ENCODE measurements around the gene DLG1.
"Not testable (repeated sequence)": the region's sequence is repeated elsewhere in the genome, so short reads cannot be mapped to it uniquely, and the experiment has no call there.

The DLG1 gene

DNA sequence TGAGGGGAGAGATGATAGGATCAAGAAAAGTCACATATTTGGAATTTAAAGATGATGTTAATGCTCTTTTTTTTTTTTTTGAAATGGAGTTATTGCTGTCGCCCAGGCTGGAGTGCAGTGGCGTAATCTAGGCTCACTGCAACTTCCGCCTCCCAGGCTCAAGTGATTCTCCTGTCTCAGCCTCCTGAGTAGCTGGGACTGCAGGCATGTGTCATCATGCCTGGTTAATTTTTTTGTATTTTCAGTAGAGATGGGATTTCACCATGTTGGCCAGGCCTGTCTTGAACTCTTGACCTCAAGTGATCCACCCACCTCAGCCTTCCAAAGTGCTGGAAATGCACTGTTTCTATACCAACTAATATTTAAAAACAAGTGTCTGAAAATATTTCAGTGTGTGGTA, 104.7 kb downstream of the DLG1 start:
- H3K4me3 Mint-ChIP-seq; H3K9me3 Mint-ChIP-seq; H3K27ac Mint-ChIP-seq; intact Hi-C loops (cut with micrococcal nuclease); H3K27me3 Mint-ChIP-seq; H3K4me1 Mint-ChIP-seq (ENCODE audit: low read depth): not testable (repeated sequence)
- peaks cover 28% of the 10 kb centered on the region for H3K36me3 Mint-ChIP-seq (ENCODE audit: low read depth)

DNA sequence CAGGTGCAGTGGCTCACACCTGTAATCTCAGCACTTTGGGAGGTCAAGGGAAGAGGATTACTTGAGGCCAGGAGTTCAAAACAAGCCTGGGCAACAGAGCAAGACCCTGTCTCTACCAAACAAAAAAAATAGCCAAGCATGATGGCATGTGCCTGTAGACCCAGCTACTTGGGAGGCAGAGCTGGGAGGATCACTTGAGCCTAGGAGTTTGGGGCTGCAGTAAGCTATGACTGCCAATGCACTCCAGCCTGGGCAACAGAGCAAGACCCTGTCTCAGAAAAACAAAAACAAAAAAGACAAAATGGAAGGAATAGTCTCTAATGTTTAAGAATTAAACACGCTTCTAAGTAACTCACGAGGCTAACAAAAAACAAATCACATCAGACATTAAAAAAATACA, 106.5 kb downstream of the DLG1 start:
- no peaks in the 10 kb centered on the region for H3K27me3 Mint-ChIP-seq
- H3K27ac Mint-ChIP-seq = no peak overlapping the region
- H3K9me3 Mint-ChIP-seq = no peaks in the 10 kb centered on the region
- intact Hi-C loops (cut with micrococcal nuclease) = no loop called here
- H3K36me3 Mint-ChIP-seq (ENCODE audit: low read depth) = peaks cover 28% of the 10 kb centered on the region
- no peak overlapping the region for H3K4me3 Mint-ChIP-seq
- H3K4me1 Mint-ChIP-seq (ENCODE audit: low read depth) = no peaks in the 10 kb centered on the region

DNA sequence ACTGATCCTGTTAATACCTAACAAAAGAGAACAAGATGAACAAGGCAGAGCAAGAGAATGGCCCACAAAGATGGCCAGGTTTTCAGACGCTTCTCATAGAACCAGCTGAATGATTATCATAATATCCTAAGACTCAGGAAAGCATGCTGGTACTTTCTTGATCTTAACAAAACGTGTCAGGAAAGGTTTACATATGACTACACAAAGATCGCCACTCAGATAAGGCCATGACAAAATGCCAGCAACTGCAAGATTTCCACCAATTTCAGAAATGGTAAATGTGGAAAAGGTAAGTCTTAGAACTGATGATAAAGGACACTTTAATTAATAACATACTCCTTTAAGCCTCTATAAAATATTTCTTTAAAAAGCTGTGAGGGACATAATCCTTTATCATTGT, 108.8 kb downstream of the DLG1 start:
- Mint-ChIP-seq H3K4me1 (ENCODE audit: low read depth) (no peaks in the 10 kb centered on the region), H3K36me3 (ENCODE audit: low read depth) (peaks cover 24% of the 10 kb centered on the region), H3K9me3 (no peaks in the 10 kb centered on the region), H3K27ac (no peak overlapping the region), H3K4me3 (no peak overlapping the region), H3K27me3 (no peaks in the 10 kb centered on the region)
- intact Hi-C loops (cut with micrococcal nuclease) = loop anchor here (10.0 kb wide), 1 partner anchor 125 kb away; no protein-coding TSS in a partner anchor

DNA sequence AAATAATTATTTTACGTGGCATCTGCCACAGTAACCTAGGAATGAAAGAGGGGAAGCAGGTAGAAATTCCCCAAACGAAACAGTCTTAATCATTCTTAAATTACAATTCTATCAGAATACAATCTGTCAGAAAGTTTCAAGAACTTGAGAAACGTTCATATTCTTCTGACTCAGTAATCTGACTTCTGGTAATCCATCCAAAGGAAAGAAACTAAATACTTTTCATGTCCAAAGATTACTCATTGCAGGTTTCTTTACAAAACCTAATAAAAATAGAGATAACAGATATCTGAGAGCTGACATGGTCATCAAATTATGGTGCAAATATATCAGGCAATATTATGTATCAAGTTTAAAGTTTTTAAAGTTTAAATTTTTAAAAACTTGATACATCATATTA, 109.4 kb downstream of the DLG1 start:
- H3K4me3 Mint-ChIP-seq = no peak overlapping the region
- intact Hi-C loops (cut with micrococcal nuclease) = loop anchor here (10.0 kb wide), 1 partner anchor 124 kb away; no protein-coding TSS in a partner anchor
- no peaks in the 10 kb centered on the region for H3K4me1 Mint-ChIP-seq (ENCODE audit: low read depth)
- no peaks in the 10 kb centered on the region for H3K9me3 Mint-ChIP-seq
- no peak overlapping the region for H3K27ac Mint-ChIP-seq
- H3K36me3 Mint-ChIP-seq (ENCODE audit: low read depth) = peaks cover 24% of the 10 kb centered on the region
- H3K27me3 Mint-ChIP-seq = no peaks in the 10 kb centered on the region

DNA sequence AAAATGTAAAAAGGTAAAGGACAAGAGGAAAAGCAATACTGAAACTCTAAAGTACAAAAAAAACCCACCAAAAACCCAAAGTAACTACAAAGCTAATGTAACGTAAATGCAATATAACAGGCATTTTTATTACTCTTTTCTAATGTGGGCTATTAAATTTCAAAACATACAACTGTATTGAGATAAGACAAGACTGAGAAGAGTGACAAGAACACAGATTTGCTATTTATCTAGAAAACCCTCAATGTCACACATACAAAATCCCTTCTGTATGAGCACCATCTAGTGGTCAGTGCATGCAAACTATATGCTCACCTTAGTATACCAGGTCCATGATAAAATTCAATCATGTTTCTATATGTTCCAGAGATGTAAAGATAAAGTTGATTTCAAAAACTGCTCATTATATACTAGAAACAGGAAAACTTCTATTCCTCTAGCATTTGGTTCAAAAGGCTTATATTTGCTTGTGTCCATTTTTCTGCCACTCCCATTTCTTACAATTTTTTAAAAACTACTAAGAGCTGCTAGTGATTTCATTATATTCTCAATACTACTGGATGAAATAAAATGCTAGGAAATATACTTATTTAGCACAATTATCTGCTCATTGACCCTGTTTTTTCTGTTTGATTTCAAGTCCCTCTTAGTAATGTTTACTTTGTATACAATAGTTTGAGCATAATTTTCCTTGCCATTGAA, 111.4 kb downstream of the DLG1 start:
- intact Hi-C loops (cut with micrococcal nuclease) = loop anchor here (1.0 to 10.0 kb wide), 3 partner anchors 122 to 209 kb away; no protein-coding TSS in a partner anchor
- no peak overlapping the region for H3K27ac Mint-ChIP-seq
- H3K36me3 Mint-ChIP-seq (ENCODE audit: low read depth) = peaks cover 13% of the 10 kb centered on the region

DNA sequence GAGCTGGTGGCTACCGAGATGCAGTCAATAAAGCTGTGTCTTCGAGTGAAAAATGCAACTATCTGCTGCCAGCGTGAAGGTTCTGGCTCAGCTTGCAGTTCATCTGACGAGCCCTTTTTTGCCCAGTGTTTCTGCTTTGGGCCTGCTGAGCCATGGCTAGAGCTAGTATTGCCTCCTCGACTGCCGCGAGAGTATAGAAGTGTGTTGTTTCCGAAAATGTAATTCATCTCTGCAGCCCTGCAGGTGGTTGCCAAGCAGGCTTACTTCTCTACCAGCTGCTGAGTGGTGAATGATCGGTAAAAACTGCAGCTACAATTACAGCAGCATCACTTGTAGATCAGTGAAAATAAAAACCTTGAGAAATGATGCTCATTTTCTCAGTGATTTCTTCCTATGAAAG, 114.8 kb downstream of the DLG1 start:
- H3K27me3 Mint-ChIP-seq = no peaks in the 10 kb centered on the region
- no peaks in the 10 kb centered on the region for H3K36me3 Mint-ChIP-seq (ENCODE audit: low read depth)
- H3K4me1 Mint-ChIP-seq (ENCODE audit: low read depth) = peaks cover 9% of the 10 kb centered on the region
- H3K27ac Mint-ChIP-seq = no peak overlapping the region
- H3K4me3 Mint-ChIP-seq = no peak overlapping the region
- intact Hi-C loops (cut with micrococcal nuclease) = loop anchor here (10.0 kb wide), 1 partner anchor 119 kb away; no protein-coding TSS in a partner anchor
- H3K9me3 Mint-ChIP-seq = no peaks in the 10 kb centered on the region

More for the DNA sequence above, 111.4 kb downstream of the DLG1 start:
- Mint-ChIP-seq H3K27me3 (no peaks in the 10 kb centered on the region), H3K4me1 (ENCODE audit: low read depth) (no peaks in the 10 kb centered on the region), H3K4me3 (no peak overlapping the region), H3K9me3 (no peaks in the 10 kb centered on the region)

DNA sequence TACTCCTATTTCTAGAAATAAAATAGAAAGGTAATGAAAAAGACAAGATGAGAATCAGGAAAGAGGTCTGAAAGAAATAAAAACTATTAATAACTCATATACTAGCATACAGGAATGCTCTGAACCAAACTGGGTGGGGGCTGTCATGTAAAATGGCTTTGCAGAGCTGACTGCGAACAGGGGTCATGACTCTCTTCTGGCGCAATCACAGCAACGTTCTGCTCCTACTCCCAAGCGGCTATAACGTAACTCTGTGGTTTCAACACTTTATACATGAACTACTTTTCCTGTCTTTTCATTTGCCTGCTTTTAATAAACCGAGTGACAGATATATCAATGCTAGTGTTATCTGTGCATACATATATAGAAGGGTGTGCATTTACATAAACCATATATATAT, 116.7 kb downstream of the DLG1 start:
- no peak overlapping the region for H3K4me3 Mint-ChIP-seq
- no peaks in the 10 kb centered on the region for H3K9me3 Mint-ChIP-seq
- intact Hi-C loops (cut with micrococcal nuclease) = loop anchor here (10.0 kb wide), 1 partner anchor 117 kb away; no protein-coding TSS in a partner anchor
- no peak overlapping the region for H3K27ac Mint-ChIP-seq
- no peaks in the 10 kb centered on the region for H3K27me3 Mint-ChIP-seq
- H3K4me1 Mint-ChIP-seq (ENCODE audit: low read depth) = peaks cover 9% of the 10 kb centered on the region
- peaks cover 8% of the 10 kb centered on the region for H3K36me3 Mint-ChIP-seq (ENCODE audit: low read depth)

DNA sequence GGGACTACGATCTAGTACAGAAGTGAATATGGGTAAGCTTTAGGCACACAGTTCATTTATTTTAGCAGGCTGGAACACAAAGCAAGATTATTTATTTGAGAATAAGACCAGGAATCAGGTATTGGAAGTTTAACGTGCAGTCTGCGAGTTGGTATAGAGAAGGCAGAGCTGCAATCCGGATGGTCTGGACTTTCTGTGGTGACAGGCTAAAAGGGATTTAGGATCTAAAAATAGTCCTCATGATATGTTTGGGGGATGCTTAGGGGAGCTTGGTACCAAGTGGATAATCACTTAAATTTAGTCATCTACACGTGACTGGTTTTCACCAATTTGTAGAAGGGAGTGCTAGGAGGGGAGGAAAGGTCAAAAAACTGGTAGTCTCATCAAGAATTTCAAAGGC, 119.4 kb downstream of the DLG1 start:
- Mint-ChIP-seq H3K27me3 (no peaks in the 10 kb centered on the region), H3K4me3 (no peak overlapping the region), H3K4me1 (ENCODE audit: low read depth) (peaks cover 9% of the 10 kb centered on the region), H3K36me3 (ENCODE audit: low read depth) (peaks cover 8% of the 10 kb centered on the region), H3K27ac (no peak overlapping the region), H3K9me3 (no peaks in the 10 kb centered on the region)
- intact Hi-C loops (cut with micrococcal nuclease) = no loop called here

DNA sequence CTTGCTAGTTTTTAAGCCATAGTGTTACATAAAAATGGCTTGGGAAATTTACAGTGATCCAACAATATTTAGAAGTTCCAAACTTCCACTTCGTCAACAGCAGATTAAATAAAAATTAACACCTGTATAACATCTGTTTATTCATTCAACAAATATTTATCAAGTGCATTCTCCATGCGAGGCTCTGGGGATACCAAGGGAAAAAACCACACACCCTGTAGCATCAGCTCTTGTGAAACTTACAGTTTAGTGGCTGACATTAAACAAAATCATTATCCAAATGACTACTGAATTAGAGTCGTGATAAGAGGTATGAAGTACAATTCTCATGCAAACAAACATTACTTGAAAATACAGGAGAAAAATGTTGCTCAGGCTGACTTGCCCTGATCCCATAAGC, 122.9 kb downstream of the DLG1 start:
- Mint-ChIP-seq H3K9me3 (no peaks in the 10 kb centered on the region), H3K27ac (no peak overlapping the region), H3K4me3 (no peak overlapping the region), H3K4me1 (ENCODE audit: low read depth) (peaks cover 7% of the 10 kb centered on the region), H3K36me3 (ENCODE audit: low read depth) (peaks cover 13% of the 10 kb centered on the region), H3K27me3 (no peaks in the 10 kb centered on the region)
- intact Hi-C loops (cut with micrococcal nuclease) = no loop called here

DNA sequence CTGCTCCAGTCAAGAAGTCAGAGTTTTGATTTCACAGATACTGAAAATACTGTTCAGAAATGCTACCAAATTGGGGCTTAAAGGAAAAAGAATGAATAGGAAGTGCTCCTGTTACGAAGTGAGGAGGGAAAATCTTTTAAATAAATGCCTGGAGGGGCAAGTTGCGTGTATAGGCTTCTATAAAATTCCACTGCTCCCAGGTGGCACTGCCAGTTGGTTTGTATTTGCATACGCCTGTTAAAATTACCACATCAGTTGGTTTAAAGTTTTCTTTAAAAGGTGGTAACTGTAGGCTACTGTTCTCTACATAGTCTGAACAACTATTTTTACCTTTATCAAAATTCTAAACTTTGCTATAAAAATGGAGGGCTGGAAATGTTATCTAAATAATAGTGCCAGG, 123.5 kb downstream of the DLG1 start:
- Mint-ChIP-seq H3K36me3 (ENCODE audit: low read depth) (peaks cover 19% of the 10 kb centered on the region), H3K27me3 (no peaks in the 10 kb centered on the region), H3K4me1 (ENCODE audit: low read depth) (peaks cover 4% of the 10 kb centered on the region), H3K27ac (no peak overlapping the region), H3K4me3 (no peak overlapping the region), H3K9me3 (no peaks in the 10 kb centered on the region)
- intact Hi-C loops (cut with micrococcal nuclease) = no loop called here

DNA sequence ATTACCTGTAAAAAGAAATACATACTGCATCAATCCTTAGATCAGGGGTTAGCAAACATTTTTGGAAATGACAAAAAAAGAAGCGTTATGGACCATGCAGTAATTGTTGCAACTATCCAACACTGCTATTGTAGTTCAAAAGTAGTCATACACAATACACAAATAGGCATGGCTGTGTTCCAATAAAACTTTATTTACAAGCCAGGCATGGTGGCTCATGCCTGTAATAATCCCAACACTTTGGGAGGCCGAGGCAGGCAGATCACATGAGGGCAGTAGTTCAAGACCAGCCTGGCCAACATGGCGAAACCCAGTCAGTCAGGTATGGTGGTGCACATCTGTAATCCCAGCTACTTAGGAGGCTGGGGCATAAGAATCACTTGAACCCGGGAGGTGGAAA, 124.8 kb downstream of the DLG1 start:
- no peaks in the 10 kb centered on the region for H3K27me3 Mint-ChIP-seq
- H3K27ac Mint-ChIP-seq = no peak overlapping the region
- no peak overlapping the region for H3K4me3 Mint-ChIP-seq
- intact Hi-C loops (cut with micrococcal nuclease) = no loop called here
- H3K4me1 Mint-ChIP-seq (ENCODE audit: low read depth) = peaks cover 4% of the 10 kb centered on the region
- H3K36me3 Mint-ChIP-seq (ENCODE audit: low read depth) = peaks cover 19% of the 10 kb centered on the region
- H3K9me3 Mint-ChIP-seq = no peaks in the 10 kb centered on the region

DNA sequence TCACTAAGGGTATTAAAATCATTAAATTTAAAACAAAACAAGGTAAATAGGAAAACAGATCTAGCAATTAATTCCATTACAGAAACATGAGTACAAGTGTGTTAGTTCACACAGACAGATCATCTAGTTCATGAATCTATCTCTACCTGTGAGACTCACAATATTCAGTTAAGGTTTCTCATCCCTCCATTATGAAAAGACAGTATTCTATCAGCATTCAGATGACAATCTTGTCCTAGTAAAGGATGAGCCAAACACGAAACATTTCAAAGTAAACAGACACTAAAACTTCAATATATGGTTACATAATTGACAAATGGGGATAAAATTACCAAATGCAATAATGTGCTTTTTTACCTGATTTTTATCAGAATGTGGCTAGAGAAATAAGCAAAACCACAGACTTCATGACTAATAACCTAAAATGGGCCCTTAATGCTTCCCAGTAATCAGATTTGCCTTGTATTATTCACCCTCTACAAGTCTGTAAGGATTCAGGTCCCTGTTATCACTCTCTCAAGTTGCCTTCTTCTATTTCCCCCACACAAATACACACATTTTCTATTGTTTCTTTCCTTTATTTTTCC, 126.8 kb downstream of the DLG1 start:
- Mint-ChIP-seq H3K36me3 (ENCODE audit: low read depth) (peaks cover 11% of the 10 kb centered on the region), H3K9me3 (no peaks in the 10 kb centered on the region), H3K27ac (no peak overlapping the region), H3K4me1 (ENCODE audit: low read depth) (peaks cover 4% of the 10 kb centered on the region), H3K27me3 (no peaks in the 10 kb centered on the region), H3K4me3 (no peak overlapping the region)
- intact Hi-C loops (cut with micrococcal nuclease) = no loop called here

DNA sequence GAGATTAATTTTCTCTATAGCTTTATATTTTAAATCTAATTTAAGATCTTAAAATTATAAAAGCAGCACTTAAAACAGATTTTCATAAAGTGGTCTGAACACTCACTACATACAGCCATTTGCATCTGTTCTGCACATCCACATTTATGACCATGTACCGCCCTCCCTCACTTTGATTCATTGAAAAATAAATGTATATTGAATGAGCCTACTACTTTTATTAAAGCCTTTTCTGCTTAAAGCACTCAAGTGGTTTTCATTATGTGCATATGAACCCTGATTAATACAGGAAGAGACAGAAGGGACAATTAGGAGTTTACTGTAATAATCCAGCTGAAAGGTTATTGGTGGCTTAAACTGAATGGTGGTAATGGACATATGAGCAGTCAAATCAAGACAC, 129.4 kb downstream of the DLG1 start:
- intact Hi-C loops (cut with micrococcal nuclease) = no loop called here
- H3K4me3 Mint-ChIP-seq = no peak overlapping the region
- H3K4me1 Mint-ChIP-seq (ENCODE audit: low read depth) = peaks cover 4% of the 10 kb centered on the region

DNA sequence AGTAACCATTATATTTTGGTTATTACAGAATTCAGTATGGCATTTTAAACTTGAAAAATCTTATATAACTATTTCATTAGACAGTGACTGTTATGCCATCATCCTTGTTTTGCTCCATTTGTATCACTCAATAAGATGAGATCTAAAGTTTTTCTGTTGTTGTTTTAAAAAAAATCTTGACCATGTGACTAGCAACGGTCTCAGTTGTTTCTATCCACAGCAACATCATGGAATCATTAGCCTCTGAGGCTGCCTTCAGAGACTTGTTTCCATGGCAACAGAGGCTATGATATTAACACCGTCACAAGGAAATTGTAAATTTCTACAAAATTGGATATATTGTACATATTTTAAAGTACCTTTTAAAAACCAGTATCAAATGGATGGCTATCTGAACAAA, 129.8 kb downstream of the DLG1 start:
- peaks cover 23% of the 10 kb centered on the region for H3K36me3 Mint-ChIP-seq (ENCODE audit: low read depth)

More for the DNA sequence above, 129.4 kb downstream of the DLG1 start:
- Mint-ChIP-seq H3K9me3 (no peaks in the 10 kb centered on the region), H3K27ac (no peak overlapping the region), H3K36me3 (ENCODE audit: low read depth) (peaks cover 22% of the 10 kb centered on the region), H3K27me3 (no peaks in the 10 kb centered on the region)

More for the DNA sequence above, 129.8 kb downstream of the DLG1 start:
- H3K9me3 Mint-ChIP-seq = no peaks in the 10 kb centered on the region
- H3K27ac Mint-ChIP-seq = no peak overlapping the region
- H3K27me3 Mint-ChIP-seq = no peaks in the 10 kb centered on the region
- no peak overlapping the region for H3K4me3 Mint-ChIP-seq
- peaks cover 4% of the 10 kb centered on the region for H3K4me1 Mint-ChIP-seq (ENCODE audit: low read depth)
- intact Hi-C loops (cut with micrococcal nuclease) = no loop called here

Measured in dendritic cell treated with granulocyte-macrophage colony-stimulating factor and Interleukin-4, amounts not matched to agents 40 ng/mL and 50 ng/mL, for 4 days (primary cell).